ENCODE results near the gene PLCB1.

Gene PLCB1

DNA sequence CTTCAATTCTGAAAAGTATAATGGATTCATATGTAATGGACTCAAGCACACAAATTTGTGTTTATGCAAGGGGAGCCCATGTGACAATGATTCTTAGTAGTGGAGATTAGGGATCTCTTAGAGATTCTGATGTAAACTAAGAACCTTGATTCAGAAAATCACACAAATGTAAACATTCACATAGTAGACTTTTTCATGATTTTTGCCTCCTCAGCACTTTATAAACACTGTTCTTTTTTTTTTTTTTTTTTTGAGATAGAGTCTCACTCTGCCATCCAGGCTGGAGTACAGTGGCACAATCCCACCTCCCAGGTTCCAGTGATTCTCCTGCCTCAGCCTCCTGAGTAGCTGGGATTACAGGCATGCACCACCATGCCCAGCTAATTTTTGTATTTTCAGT is 766.8 kb downstream of the PLCB1 start:
- no peak for DNase-seq (ENCODE audit: low spot score)

GRCh38 chr20:8901237-8902025 is 769.4 kb downstream of the PLCB1 start:
- no peak for DNase-seq (ENCODE audit: low spot score)

GRCh38 chr20:8903655-8904605 is 771.9 kb downstream of the PLCB1 start:
- DNase-seq (ENCODE audit: low spot score) = no peak

GRCh38 chr20:8909596-8909995 is 777.5 kb downstream of the PLCB1 start:
- DNase-seq (ENCODE audit: low spot score) = no peak

DNA sequence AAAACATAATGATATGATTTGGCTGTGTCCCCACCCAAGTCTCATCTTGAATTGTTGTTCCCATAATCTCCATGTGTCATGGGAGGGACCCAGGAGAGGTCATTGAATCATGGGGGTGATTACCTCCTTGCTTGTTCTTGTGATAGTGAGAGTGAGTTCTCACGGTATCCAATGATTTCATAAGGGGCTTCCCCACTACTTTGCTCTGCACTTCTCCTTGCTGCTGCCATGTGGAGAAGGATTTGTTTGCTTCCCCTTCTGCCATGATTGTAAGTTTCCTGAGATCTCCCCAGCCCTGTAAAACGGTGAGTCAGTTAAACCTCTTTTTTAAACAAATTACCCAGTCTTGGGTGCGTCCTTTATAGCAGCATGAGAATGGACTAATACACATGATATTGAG is 780.0 kb downstream of the PLCB1 start:
- no peak for DNase-seq (ENCODE audit: low spot score)

- no peak for DNase-seq (ENCODE audit: low spot score)
These were observed 780.7 kb downstream of the PLCB1 start for GRCh38 chr20:8912731-8913130.

DNA sequence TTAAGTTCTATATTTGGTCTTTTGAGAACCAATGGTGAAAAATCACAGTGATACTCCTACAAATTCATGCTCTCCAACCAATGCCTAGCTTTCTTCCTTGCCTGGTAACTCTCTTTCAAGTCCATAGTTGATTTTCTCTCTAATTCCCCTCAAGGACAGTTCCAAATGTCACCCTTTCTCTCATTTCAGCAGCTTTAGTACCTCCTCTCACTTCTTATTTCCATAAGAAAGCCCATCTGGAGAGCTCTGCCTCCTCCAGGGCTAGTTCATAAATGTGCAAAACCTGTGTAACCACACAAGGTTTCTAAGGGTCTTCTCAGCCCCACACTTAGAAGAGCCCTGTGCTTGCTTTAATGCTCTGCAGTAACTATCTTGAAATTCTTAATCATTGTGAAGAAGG is 781.4 kb downstream of the PLCB1 start:
- DNase-seq (ENCODE audit: low spot score) = no peak

GRCh38 chr20:8914421-8914820 is 782.4 kb downstream of the PLCB1 start:
- DNase-seq (ENCODE audit: low spot score) = no peak

GRCh38 chr20:8917084-8917483 is 785.0 kb downstream of the PLCB1 start:
- DNase-seq (ENCODE audit: low spot score) = no peak

- DNase-seq (ENCODE audit: low spot score) = no peak
These were observed 786.1 kb downstream of the PLCB1 start for GRCh38 chr20:8918145-8918544.

GRCh38 chr20:8924539-8924938 is 792.5 kb downstream of the PLCB1 start:
- DNase-seq (ENCODE audit: low spot score) = no peak

DNA sequence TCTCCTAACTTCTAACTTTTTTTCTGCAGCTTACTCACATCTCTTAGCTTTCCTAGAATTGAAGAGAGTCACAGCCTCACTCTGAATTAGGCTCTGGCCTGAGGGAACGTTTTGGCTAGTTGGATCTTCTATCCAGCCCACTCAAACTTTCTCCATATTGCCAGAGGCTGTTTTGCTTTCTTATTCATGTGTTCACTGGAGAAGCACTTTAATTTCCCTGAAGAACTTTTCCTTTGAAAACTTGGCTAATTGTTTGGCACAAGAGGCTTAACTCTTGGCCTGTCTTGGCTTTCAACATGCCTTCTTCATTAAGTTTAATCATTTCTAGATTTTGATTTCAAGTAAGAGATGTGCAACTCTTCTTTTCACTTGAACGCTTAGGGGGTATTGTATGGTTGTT is 798.7 kb downstream of the PLCB1 start:
- DNase-seq (ENCODE audit: low spot score) = no peak

DNA sequence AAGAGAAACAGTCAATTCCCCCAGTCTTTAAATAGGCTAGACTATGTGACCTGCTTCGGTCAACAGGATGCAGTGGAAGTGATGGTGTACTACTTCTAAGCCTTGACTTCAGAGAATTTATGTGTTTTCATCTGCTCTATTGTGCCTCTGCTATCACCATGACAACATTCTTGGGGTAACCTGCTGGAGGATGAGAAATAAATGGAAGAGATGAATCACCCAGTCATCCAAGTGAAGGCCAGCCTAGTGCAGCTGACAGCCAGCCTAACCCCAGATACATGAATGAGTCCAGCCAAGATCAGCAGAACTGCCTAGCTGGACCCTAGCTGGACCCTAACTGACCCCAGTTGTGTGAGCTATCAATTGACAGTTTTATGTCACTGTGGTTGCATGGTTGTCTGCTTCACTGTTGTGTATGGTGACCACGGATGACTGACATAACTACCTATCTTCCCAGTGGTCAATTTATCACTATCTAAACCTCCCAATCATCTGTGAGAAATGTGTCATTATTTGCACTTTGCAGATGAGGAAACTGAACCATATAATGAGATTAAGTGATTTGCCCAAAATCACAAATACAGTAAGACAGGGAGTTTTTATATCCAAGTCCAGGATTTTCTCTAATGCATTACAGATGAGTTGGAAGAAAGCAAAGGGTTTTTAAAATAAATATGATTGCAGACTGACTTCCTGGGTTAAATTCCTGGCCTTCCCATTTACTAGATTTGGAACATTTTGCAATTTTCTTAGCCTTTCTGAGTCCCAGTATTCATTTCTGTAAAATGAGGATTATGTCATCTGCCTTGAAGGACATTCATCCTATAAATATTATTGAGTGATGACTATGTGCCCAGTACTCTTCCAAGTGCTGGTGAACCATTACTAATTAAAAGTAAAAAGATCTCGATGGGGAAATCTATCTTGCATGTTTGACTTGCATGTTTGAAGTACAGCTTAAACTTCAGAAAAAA is 800.4 kb downstream of the PLCB1 start:
- no peak for DNase-seq (ENCODE audit: low spot score)

GRCh38 chr20:8933381-8933807 is 801.3 kb downstream of the PLCB1 start:
- DNase-seq (ENCODE audit: low spot score) = no peak

- DNase-seq (ENCODE audit: low spot score) = no peak
These were observed 802.3 kb downstream of the PLCB1 start for GRCh38 chr20:8934362-8934761.

Data from D341Med (cell line).